ELR (cell line): ENCODE measurements around the gene ABLIM2.

Experiments
- DNase-seq: peaks from one replicate; pipeline ENCODE4 v3.0.0-alpha.2; 2015; ENCODE audit warnings: low read depth

The ABLIM2 gene

DNA sequence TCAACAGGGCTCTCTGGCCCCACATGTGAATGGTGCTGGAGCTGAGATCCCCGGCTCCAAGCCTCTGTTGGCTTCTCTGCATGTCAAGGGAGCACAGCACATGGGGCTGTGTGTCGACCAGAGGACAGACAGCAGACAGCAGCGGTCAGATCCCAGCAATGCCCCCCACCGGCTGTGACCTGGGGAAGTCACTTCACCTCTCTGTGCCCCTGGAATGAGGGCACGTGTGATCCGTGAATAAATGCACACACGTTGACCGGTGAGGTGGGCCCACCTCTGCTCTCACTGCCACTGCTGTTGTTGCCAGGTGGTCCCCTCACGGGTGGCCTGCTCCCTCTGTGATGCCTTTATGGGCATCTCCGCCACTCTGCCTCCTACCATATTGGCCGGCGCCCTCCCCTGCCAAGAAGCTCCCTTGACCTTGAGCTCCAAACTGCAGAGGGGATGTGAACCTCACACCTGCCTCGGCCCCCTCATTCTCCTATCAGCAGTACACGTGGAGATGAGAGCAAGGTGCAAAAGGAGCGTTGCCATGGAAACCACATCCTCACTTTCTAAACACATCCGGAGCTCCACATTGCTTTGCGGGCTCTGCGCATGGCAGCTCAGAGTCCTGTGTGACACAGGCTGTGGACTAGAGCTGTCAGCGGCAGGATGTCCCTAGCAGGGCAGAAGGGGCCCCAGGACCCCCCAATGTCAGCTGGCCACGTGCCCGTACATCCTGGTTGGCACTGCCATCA, 75.4 kb downstream of the ABLIM2 start:
- DNase-seq: no peak

DNA sequence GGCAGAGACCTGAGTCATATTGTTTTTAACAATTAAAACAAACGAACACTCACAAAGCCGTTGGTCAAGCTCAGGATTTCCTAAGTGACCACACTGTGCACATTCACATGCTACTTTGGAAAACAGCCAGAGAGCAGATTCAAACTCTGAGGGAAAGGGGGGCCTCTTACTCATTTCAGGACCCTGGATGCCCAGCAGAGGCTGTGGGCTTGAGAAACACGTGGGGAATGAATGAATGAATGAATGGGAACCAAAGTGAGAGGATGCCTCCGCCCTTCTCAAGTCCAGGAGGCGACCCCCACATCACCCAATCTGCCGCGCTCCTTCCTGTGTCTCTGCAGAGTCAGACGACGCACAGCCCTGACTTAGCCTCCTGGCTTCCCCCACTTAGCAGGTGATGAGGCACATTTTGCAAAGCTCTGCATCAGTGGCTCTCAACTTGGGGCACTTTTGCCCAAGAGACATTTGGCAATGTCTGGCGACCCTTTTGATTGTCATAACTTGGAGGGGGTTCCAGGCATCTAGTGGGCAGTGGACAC, 76.0 kb downstream of the ABLIM2 start:
- DNase-seq: peak; percentile 15

DNA sequence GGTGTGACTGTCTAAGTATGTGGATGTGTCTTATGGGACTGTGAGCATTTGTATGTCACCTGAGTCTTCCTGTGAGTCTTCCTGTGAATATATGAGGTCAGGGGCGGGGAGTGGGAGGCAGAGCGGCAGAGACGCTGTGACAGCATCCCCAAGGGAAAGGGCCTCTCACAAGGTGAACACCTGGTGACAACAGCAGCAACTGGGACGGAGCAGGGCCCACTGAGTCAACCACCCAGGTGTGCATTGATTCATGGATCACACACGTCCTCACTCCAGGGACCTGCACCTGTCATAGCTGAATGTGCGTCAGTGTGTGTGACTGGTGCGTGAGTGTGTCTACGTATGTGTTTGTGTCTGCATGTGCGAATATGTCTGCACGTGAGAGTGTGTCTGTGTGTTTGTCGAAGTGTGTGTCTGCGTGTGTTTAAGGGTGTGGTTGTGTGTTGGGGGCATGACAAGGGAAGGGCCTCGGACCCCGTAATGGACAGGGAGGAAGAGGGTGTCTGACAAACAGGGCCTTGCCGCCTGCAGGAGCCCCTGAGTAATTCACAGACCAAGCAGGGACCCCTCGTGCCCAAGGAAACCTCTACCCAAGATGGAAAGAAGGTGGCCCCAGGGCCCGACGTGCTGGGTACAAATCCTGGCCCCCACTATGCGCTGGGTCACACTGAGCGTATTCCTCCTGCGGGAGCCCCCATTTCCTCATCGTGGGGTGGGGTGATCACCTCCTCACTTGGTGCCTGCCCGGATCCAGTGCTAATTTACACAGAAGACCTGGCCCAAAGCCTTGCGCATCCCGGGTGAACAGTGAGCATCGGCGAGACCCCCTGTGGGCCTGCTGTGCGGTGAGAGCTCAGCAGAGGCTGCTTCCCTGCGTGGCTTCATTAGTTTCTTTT, 76.7 kb downstream of the ABLIM2 start:
- no peak for DNase-seq

DNA sequence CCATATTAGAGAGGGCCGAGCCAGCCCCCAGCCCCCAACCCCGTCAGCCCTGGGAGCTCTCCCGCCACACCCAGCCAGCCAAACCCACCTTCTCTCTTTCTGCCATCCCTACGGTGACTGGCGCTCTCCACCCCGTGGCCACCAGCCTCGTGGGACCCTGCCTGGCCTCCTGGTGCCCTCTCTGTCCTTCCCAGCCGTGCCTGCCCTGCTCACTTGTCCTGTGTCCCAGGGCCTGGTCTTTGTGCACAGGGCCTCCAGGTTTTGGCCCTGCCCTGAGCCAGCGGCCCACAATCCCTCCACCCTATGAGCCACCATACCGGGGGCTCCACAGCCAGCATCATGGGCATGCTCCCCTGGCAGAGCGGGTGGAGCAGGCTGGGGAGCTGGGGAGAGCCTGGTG, 77.4 kb downstream of the ABLIM2 start:
- no peak for DNase-seq

DNA sequence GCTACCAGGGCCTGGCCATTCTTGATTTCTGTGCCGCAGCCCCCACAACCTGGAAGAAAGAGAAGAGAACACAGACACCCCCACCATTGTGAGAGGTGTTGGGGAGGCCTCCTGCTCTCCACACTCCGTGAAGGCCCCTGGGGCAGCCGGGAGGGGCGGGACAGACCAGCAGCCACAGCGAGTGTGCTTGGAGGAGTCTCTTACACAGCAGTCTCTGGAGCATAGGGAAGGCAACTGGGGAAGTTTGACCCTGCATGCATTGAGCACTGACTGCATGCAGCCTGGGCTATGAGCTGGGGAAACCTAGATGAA, 77.9 kb downstream of the ABLIM2 start:
- no peak for DNase-seq

DNA sequence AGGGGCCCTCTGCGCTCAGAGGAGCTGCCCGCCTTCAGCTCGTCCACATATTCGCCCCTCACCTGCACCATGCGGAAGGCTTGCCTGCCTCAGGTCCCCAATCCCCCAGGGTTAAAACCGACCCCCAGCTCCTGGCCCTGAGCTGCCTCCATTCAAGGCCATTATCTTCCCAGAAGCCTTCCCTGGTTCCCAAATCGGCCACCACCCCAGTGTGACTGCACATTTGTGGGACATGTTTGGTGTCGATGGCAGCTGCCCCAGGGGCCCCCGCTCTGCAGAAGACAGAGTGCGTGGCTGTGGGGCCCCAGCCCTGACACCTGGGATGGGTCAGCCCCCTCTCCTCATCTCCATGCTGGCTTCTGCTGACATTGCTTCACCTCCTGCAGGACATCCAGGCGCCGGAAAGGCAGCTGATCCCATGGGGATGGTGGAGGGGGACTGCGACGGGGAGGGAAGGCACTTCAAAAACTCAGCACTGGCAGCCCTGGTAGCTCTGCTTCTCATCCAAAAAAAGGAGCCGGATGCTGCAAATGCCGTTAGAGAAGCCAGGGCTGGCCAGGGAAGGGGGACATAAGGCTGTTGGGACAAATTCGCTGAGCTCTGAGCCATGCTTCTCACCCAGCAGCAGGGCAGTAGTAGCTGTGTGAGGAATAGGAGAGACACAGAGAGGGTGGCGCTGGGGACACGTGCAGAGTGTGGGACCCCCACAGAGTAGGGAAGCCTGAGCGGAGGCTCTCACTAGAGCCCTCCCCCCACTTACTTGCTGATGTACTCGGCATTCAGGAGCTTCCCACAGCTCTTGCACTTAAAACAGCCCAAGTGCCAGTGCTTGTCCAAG, 78.5 kb downstream of the ABLIM2 start:
- no peak for DNase-seq

DNA sequence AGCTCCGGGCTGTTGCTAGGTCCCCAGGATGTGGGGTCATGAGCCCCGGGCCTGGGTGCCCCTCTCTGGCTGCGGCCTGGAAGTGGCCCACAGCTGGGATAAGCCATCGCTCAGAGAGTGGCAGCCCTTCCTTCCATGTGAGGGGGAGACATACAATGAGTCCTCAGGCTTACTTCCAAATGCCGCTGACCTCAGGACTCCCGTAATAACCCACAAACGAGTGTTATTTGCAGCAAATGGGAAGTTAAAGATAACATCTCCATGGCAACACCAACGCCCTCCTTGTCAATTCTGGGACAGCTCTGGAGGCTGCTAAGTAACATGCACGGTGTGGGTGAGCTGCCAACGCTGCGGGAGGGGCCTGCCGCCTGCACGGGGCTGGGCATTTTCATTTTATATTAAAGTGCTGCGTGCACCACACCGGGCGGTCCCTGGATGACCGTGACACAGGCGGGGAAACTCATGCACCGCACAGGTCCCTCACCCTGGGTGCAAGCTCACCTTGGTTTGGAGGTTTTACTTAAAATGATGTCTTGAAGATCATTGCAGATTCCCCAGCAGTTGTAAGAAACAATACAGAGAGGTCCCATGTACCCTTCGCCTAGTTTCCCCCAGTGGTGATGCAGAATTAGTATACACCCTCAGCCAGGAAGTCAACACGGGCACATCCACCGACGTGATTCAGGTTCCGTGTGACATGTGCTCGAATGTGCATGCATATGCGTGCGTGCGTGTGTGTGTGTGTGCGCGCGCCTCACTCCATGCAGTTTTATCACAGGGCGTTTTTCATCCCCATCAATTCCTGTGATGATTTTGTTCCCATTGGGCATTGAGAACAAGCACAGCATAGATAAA, 79.4 kb downstream of the ABLIM2 start:
- no peak for DNase-seq

DNA sequence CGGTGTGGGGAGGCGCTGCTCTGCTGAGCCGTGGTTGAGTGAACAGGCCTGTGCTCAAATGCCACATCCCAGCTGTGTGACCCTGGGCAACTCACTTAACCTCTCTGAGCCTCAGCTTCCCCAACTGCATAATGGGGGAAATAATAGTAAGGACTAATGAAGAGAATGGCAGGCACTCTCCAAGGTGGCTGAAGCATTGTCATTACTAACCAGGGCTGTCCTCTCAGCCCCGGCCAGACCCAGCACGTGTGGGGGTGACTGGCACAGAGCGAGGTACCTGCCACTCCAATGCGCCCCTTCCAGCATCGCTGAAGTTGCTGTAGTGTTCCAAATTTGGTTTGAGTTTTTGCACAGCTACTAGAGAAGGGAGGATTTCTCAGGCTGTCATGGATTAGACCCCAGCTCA, 80.0 kb downstream of the ABLIM2 start:
- no peak for DNase-seq

DNA sequence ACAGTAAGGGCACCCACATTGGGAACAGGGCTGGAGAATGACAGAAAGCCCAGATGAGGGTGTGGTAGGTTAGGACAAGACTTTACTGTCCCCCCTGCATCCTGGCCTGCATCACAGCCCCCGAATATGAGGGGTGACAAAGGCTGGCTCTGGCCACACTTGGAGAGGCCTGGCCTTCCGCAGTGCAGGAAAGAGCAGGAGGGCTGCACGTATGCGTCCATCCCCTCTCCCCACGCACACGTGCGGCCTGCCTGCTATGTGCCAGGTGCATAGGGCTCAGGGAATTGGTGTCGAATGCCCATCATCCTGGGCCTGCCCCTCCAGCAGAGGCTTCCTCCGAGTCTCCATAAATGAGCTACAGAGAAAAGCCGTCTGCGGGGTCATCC, 80.5 kb downstream of the ABLIM2 start:
- no peak for DNase-seq

DNA sequence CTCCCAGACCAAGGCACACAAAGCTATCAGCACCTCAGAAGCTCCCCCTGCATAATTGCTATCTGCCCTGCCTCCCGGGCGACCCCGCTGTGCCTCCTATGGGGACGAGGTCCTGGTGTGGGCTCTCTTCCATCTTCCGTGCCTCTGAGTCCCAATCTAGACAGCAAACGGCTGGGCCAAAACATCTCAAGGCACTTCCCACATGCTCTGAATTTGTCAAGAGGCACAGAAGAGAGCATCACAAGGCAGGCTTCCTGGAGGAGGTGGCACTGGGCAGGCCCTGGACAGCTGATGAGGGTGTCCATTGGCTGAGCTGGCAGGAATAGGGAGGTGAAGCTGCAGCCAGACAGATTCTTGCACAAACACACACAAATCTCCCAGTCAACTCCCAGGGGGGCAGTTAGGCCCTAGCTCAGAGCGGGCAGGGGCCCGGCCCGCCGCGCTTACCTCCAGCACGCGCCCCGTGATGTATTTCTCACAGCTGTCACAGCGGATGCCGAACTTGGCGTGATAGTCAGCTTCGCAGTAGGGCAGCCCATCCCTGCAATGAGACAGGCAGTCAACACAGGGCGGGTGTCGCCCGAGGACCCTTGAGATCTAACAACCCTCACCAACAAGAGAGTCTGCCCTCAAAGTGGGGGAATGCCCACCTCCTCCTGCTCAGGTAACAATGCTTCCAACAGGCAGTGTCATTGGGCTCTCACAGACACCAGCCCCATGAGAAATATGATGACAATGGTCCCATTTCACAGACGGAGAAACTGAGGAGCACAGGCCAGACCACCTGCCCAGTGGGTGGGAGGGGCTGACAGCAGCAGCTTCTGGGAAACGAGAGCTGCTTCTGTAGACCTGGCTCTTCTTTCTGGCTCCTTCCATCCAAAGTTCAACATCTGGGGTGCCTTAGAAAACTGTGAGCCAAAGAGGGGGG, 81.2 kb downstream of the ABLIM2 start:
- no peak for DNase-seq

DNA sequence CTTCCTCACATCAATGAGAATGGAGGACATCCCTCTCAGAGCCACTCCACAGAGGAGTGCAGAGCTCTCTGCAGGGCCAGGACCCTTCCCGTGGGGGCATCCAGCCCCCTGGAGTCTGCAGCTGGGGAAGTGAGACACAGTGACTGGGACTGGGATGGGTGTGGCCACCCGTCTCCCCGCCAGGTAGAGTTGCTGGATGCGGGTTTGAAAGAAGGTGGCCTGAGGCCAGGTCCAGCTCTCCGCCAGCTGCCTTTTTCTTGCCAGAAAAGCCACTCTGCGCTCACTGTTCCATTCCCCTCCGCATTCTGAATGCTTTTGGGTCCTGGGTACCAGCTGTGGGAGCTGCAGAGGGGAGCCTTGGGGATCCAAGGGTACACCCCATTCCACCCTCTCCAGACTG, 82.6 kb downstream of the ABLIM2 start:
- no peak for DNase-seq

DNA sequence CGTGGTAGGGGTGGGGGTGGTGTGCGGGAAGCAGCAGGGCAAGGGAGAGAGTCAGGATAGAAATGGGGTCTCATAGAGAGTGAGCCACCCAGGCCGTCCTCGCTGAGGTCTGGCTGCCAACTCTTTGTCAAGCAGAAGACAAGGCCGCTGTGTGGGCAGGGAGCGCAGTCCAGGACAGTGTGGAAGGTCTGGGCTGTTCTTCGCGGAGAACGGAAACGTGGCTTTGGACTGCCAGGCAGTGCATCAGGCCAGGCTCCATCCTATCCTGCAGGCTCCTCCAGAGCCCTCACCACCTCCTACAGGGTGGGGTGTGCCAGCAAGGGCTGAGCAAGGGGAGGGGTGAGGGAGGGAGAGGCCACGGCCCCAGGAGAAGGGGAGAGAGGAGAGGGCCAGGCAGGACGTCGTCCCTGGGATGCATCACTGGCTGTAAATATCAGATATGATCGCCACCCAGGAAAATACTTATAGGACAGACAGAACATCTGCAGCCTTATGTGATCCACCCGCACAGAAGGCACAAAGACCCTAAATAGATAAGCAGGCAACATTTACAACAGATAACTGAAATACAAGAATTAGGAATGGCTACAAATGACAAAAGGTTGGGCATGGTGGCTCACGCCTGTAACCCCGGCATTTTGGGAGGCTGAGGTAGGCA, 85.3 kb downstream of the ABLIM2 start:
- DNase-seq: no peak

DNA sequence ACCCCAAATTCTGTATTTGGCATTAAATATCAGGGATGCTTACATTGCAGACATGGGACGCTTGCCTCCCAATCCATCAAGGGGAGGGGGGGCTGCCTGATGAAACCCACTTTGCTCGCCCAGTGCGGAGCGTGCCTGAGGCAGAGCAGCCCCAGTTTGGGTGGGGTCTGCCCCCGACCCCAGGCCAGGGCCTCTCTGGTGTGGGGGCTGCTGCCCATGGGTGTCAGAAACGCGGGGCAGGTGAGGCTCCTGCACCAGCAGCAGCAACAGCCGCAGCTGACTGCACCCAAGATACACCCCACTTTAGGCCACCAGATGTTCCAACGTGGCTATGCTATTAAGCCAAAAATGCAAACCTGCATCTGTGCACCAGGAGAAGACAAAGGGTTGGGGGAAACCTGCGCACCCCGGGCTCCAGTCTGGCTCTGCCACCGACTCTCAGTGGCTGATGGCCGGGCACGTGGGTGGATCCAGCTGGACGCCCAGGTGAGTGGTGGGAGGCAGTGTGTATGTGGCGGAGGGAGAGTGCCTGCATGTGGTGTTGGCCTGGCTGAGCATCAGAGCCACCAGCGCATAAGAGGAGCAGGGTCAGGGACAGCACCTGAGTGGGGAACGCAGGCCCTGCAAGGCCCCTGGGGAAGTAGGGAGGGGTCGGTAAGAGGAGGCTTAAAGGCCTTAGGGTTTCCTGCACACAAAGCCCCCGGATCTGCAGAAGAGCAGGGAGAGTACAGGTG, 86.2 kb downstream of the ABLIM2 start:
- no peak for DNase-seq

DNA sequence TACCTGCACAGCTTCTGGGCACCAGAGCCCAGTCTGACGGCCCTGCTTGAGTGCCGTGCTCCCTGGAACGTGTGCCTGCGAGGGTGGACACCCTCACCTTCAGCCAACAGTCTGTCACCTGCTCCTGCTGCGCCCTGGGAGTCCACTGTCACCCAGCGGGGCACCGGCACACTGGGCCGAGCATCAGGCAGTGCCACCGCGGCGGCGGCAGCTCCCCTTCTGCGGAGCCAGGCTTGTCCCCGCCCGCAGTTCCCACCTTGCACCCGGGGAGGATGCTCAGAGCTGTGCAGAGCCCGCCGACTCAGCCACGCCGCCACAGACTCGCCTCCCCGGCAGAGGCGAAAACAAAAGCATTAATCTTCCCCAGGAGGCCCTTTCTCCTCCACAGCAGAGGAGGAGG, 86.8 kb downstream of the ABLIM2 start:
- DNase-seq: no peak

DNA sequence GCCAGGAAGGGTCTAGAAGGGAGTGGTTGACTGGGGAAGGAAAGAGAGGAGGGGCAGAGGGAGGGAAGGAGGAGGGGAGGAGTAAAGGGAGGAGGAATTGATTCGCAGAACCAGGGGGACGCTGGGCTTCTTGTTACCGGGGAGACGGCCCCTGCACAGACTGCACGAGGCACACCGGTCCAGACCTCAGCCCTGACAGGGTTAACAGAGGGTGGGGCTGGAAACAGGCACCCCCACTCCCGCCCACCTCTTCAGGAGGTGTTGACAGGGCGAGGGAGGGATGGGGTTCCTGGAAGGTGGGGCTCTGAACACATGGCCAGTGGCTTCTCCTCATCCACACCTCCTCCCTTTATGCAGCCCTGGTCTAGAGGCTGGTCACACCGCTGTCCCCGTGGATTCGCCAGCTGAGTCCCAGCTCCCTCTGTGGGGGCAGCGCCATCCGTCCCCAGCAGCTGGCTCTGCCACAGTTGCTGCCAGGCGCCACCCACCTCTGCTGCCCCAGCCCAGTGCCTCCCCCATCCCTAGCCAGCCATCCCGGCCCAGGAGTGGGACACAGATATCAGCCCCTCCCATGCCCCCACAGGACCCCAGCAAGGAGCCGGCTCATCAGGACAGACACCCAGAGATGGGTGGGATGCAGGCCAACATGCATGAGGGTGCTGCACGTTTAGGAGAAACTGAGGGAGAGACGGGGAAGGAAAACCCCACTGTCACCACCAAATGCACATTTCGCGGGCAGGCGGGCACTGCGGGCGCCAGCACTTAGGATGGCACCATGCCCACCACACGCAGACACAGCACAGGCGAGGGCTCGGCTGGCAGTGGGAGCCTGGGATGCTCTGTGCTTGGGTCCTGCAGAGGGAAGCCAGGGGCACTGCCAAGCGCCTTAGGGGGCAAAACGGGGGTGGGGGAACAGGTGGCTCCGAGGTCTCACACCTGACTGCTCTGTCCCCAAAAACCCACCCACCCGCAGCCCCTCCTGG, 87.6 kb downstream of the ABLIM2 start:
- no peak for DNase-seq

DNA sequence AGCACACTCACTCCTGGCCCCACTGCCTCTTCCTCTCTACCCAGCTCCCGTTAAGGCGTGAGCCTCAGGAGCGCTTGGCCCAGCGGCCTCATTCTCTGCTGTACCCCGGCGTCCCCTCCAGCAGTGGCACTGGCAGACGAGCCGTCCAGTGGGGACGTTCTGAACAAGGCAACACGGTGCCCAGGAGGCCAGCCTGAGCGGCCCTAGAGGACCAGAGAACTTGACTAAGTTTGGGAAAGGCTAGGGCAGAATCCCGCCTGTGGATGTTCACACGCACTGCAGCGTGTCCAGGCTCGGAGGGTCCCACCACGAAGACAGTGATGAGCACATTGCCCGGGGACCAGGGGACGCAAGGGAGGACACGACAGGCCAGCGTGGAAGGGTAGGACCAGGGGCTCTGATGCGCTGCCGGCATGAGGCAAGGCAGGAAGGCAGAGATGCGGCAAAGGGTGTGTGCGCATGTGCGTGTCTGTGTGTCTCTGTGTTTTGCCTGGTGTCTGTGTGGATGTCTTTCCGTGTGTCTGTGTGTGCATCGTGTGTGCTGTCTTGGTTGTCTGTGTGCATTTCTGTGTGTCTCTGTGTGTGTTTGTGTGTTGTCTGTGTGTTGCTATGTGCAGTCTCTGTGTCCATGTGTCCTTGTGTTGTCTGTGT, 89.4 kb downstream of the ABLIM2 start:
- no peak for DNase-seq
